Keratinocyte (primary cell): ENCODE measurements around the gene KLHL5.

Experiments used
- EZH2 ChIP-seq: IDR thresholded peaks from one replicate; pipeline ENCODE4 v1.6.1; 2012; ENCODE audit warnings: inconsistent platforms, mild to moderate bottlenecking, low read length, moderate library complexity
- TF ChIP-seq, protein P1 (sequence below), 3 experiments: IDR thresholded peaks in 1 of 3; conservative IDR thresholded peaks in 1 of 3; optimal IDR thresholded peaks in 1 of 3; 2 replicates in 2 of 3; 3 replicates in 1 of 3; pipeline versions ENCODE3 to v1.5.1; 2011; ENCODE audit warnings: low read length in 3 of 3, mild to moderate bottlenecking in 3 of 3, moderate library complexity in 2 of 3, control low read depth in 1 of 3, inconsistent platforms in 1 of 3; ENCODE audit not compliant: insufficient read depth in 2 of 3; ENCODE audit errors: extremely low read depth in 1 of 3

DNA sequence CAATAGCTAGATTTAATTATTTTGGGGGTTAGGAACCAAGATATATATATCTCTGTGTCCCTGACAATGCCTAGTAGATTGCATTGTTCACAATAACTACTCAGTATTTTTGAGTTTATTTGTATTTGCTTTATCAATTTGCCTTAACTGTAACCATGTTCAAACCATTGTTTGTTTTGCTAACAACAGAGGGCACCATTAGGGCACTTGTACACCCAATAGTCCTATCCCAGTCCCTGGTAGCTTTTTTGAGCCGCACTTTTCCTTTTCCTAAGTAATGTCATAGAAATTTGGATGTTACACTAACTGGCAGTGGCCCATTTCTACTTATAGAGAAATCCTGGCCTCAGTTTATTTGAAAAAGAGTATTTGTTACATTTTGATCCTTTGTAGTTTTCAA lies 575 bp upstream of the KLHL5 start:
- TF ChIP-seq, protein P1, sequence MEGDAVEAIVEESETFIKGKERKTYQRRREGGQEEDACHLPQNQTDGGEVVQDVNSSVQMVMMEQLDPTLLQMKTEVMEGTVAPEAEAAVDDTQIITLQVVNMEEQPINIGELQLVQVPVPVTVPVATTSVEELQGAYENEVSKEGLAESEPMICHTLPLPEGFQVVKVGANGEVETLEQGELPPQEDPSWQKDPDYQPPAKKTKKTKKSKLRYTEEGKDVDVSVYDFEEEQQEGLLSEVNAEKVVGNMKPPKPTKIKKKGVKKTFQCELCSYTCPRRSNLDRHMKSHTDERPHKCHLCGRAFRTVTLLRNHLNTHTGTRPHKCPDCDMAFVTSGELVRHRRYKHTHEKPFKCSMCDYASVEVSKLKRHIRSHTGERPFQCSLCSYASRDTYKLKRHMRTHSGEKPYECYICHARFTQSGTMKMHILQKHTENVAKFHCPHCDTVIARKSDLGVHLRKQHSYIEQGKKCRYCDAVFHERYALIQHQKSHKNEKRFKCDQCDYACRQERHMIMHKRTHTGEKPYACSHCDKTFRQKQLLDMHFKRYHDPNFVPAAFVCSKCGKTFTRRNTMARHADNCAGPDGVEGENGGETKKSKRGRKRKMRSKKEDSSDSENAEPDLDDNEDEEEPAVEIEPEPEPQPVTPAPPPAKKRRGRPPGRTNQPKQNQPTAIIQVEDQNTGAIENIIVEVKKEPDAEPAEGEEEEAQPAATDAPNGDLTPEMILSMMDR (optimal IDR thresholded peaks at IDR 0.05 in 1 of 3, IDR thresholded peaks at IDR 0.05 in 1 of 3, conservative IDR thresholded peaks at IDR 0.05 in 1 of 3; ENCODE audit: extremely low read depth in 1 of 3, insufficient read depth in 2 of 3, low read length in 3 of 3), result no peak
- no peak for TF ChIP-seq EZH2
